Endothelial cell of umbilical vein (primary cell): ENCODE results near the gene FUZ. TPM values are rescaled to one million over a fixed set of nuclear protein-coding genes. Genes with fewer than 3 reads are reported as not detected.

Source experiments
- BruUV-seq: library from RNA; stranded (reverse); fragments of 400-500 nt; replicated peaks from 2 replicates; lab custom pipeline; 2021; lab: Mats Ljungman, UMichigan
- CTCF ChIA-PET: fragments of 300-600, 350-600 bp; sonication (Branson Sonifier 250); formaldehyde crosslinking; loops from one replicate; lab custom pipeline; 2021; ENCODE audit warnings: antibody characterized with exemption, inconsistent platforms; lab: Charles Lee
- POLR2A ChIA-PET: fragments of 300-600, 350-600 bp; sonication (Branson Sonifier 250); formaldehyde crosslinking; loops from one replicate; lab custom pipeline; 2021; ENCODE audit warnings: antibody characterized with exemption, inconsistent platforms; lab: Charles Lee
- DNase-seq: peaks from one replicate; pipeline ENCODE4 v3.0.0-alpha.2; 2011; ENCODE audit warnings: low read depth, low spot score
- FAIRE-seq: peaks from 2 replicates; lab custom pipeline; 2011; peaks lifted over from hg19 to GRCh38; lab: Jason Lieb, UNC
- H2AFZ ChIP-seq: 2 replicates; pipeline ENCODE4 v1.6.0; 2012; ENCODE audit warnings: low read depth, low read length, control low read depth, inconsistent platforms
- H3K27ac ChIP-seq: 2 replicates; pipeline ENCODE4 v1.5.1; 2011; ENCODE audit warnings: low read depth, mild to moderate bottlenecking, control low read depth, low read length, moderate library complexity; ENCODE audit not compliant: insufficient read depth
- H3K27me3 ChIP-seq, 2 experiments: 2 replicates each; pipeline versions ENCODE4 v1.6.0 to v1.6.1; 2011; ENCODE audit warnings: low read length in 2 of 2, mixed read lengths in 1 of 2; ENCODE audit not compliant: control insufficient read depth in 2 of 2, insufficient read depth in 2 of 2
- H3K36me3 ChIP-seq, 2 experiments: 2 replicates in 1 of 2; 3 replicates in 1 of 2; pipeline ENCODE4 v1.5.1; 2011; ENCODE audit warnings: low read length in 2 of 2, mild to moderate bottlenecking in 1 of 2, moderate library complexity in 1 of 2; ENCODE audit not compliant: control insufficient read depth in 2 of 2, insufficient read depth in 2 of 2; ENCODE audit errors: extremely low read depth in 1 of 2
- H3K4me1 ChIP-seq: 3 replicates; pipeline ENCODE4 v1.5.1; 2011; ENCODE audit warnings: mild to moderate bottlenecking, low read length; ENCODE audit not compliant: control insufficient read depth, insufficient read depth; ENCODE audit errors: extremely low read depth
- H3K4me2 ChIP-seq: 2 replicates; pipeline ENCODE4 v1.6.1; 2011; ENCODE audit warnings: low read length, control low read depth, mixed read lengths; ENCODE audit not compliant: insufficient read depth
- H3K4me3 ChIP-seq, 3 experiments: fragments of 200-600 bp in 1 of 3; sonication (generic), shearing (Covaris generic) in 1 of 3; replicated peaks in 1 of 3; 2 replicates each; pipeline ENCODE4 v1.5.1; 2011 to 2016; ENCODE audit warnings: control low read depth in 3 of 3, low read length in 3 of 3, mild to moderate bottlenecking in 2 of 3, inconsistent platforms in 1 of 3, low read depth in 1 of 3, moderate library complexity in 1 of 3; ENCODE audit not compliant: insufficient read depth in 1 of 3
- H3K79me2 ChIP-seq: 2 replicates; pipeline ENCODE4 v1.6.0; 2012; ENCODE audit warnings: low read length, inconsistent platforms; ENCODE audit not compliant: control insufficient read depth, insufficient read depth
- H3K9ac ChIP-seq: replicated peaks from 2 replicates; pipeline ENCODE3; 2011; ENCODE audit warnings: low read length, control low read depth; ENCODE audit not compliant: insufficient read depth; ENCODE audit errors: extremely low read depth
- H3K9me1 ChIP-seq: replicated peaks from 3 replicates; pipeline ENCODE4 v1.6.0; 2011; ENCODE audit warnings: mild to moderate bottlenecking, low read length; ENCODE audit not compliant: control insufficient read depth, insufficient read depth; ENCODE audit errors: extremely low read depth
- H3K9me3 ChIP-seq: replicated peaks from 2 replicates; pipeline ENCODE4 v1.5.1; 2012; ENCODE audit warnings: low read length, inconsistent platforms; ENCODE audit not compliant: control insufficient read depth, insufficient read depth
- H4K20me1 ChIP-seq: replicated peaks from 2 replicates; pipeline ENCODE3; 2011; ENCODE audit warnings: mild to moderate bottlenecking, low read length; ENCODE audit not compliant: control insufficient read depth, insufficient read depth; ENCODE audit errors: extremely low read depth
- CTCF ChIP-seq, 2 donors: IDR thresholded peaks; 1 replicate in 1 of 2; 2 replicates in 1 of 2; pipeline ENCODE4 v1.5.1; 2011; ENCODE audit warnings: low read length in 2 of 2, mild to moderate bottlenecking in 2 of 2, moderate library complexity in 2 of 2, control low read depth in 1 of 2, inconsistent platforms in 1 of 2, low read depth in 1 of 2; ENCODE audit not compliant: insufficient read depth in 1 of 2; ENCODE audit errors: extremely low read depth in 1 of 2
- EZH2 ChIP-seq: IDR thresholded peaks from 2 replicates; pipeline ENCODE4 v1.6.1; 2012; ENCODE audit warnings: borderline replicate concordance, low read depth, mild to moderate bottlenecking, moderate library complexity, low read length, inconsistent platforms; ENCODE audit not compliant: severe bottlenecking
- FOS ChIP-seq: IDR thresholded peaks from 2 replicates; pipeline ENCODE4 v1.6.1; 2011; ENCODE audit warnings: mild to moderate bottlenecking, low read length, moderate library complexity, borderline replicate concordance; ENCODE audit not compliant: insufficient read depth
- GATA2 ChIP-seq: IDR thresholded peaks from 2 replicates; pipeline ENCODE4 v1.7.0; 2011; ENCODE audit warnings: low read depth, mild to moderate bottlenecking, moderate library complexity, mixed read lengths, low read length; ENCODE audit not compliant: insufficient read length, insufficient read depth
- JUN ChIP-seq: IDR thresholded peaks from 2 replicates; pipeline ENCODE4 v1.6.1; 2011; ENCODE audit warnings: borderline replicate concordance, low read depth; ENCODE audit not compliant: insufficient read length, insufficient read depth
- MAX ChIP-seq: IDR thresholded peaks from 2 replicates; pipeline ENCODE4 v1.6.1; 2011; ENCODE audit not compliant: insufficient read depth, insufficient read length
- MYC ChIP-seq: IDR thresholded peaks from one replicate; pipeline ENCODE4 v1.6.1; 2011; ENCODE audit warnings: mild to moderate bottlenecking, low read depth, low read length
- POLR2A ChIP-seq: IDR thresholded peaks from 2 replicates; pipeline ENCODE4 v1.6.1; 2012; ENCODE audit warnings: low read depth, mild to moderate bottlenecking, control low read depth, low read length
- POLR2AphosphoS5 ChIP-seq: IDR thresholded peaks from 2 replicates; pipeline ENCODE4 v1.6.1; 2012; ENCODE audit warnings: low read depth, mild to moderate bottlenecking, control low read depth, low read length, moderate library complexity; ENCODE audit not compliant: insufficient read depth
- dilution Hi-C: fragments of 300-500 bp; cut with MboI; formaldehyde crosslinking; loops from one replicate; pipeline ENCODE4 v1.15.0; 2019; ENCODE audit warnings: low sequenced_read_pairs; ENCODE audit not compliant: extremely low pct_ligation_motif_present
- intact Hi-C: fragments of 100-400 bp; cut with micrococcal nuclease; formaldehyde crosslinking; loops from one replicate; pipeline ENCODE4 v1.10.0; 2022
- polyA plus RNA-seq, 4 experiments: library from polyadenylated mRNA; depleted of rRNA in 3 of 4; stranded (reverse) in 3 of 4; unstranded in 1 of 4; fragments of >200 nt; gene quantifications; 2 replicates each; pipeline versions ENCODE4 v1.2.1 to v1.2.3, GENCODE V29; 2011 to 2012; ENCODE audit warnings: missing spikeins in 1 of 4
- total RNA-seq: library from RNA; stranded (reverse); gene quantifications from 2 replicates; pipeline ENCODE4 v1.2.3, GENCODE V29; 2021

FUZ gene
- total and polyA plus RNA-seq, 2 donors (not counting 3 experiments of a cell fraction or from before 2014, with no cell fraction given), result 12.3 to 14.0 TPM

- Histone ChIP-seq H3K4me1 (peaks cover 26% of the 10 kb centered on the region), H4K20me1 (no peaks in the 10 kb centered on the region), H3K79me2 (peaks cover 25% of the 10 kb centered on the region), H3K27ac (no peak overlapping the region), H3K27me3 (no peaks in the 10 kb centered on the region), H2AFZ (no peak overlapping the region), H3K4me3 (no peak overlapping the region), H3K9ac (no peak overlapping the region), H3K9me3 (no peaks in the 10 kb centered on the region), H3K4me2 (no peak overlapping the region), H3K9me1 (no peaks in the 10 kb centered on the region), H3K36me3 (peaks cover 2 to 43% of the 10 kb centered on the region in 2 experiments)
- dilution Hi-C loops (no loop called here), intact Hi-C loops (no loop called here)
- no TSS peak for BruUV-seq
- ChIA-PET POLR2A (no interaction called here), CTCF (no interaction called here)
- TF ChIP-seq JUN, result no peak
- TF ChIP-seq MAX, result no peak
- TF ChIP-seq CTCF (IDR thresholded peaks at IDR 0.05; ENCODE audit: extremely low read depth in 1 of 2, insufficient read depth in 1 of 2, low read depth in 1 of 2, low read length in 2 of 2), result no peak
- TF ChIP-seq POLR2A, result no peak
- TF ChIP-seq EZH2, result no peak
- TF ChIP-seq GATA2, result no peak
- TF ChIP-seq FOS, result no peak
- TF ChIP-seq MYC, result no peak
- no peak for TF ChIP-seq POLR2AphosphoS5
- no peak for DNase-seq
- no peak for FAIRE-seq
Observed at GRCh38 chr19:49855277-49855675, 42.2 kb upstream of the FUZ start.
